Skeletal muscle satellite cell (primary cell): Measurements from ENCODE around the gene SLC22A23.

Experiments
- H3K27me3 ChIP-seq: 2 replicates; pipeline ENCODE4 v1.7.0; 2013; ENCODE audit warnings: low read length; ENCODE audit not compliant: control insufficient read depth, insufficient read depth
- H3K36me3 ChIP-seq: 2 replicates; pipeline ENCODE4 v1.7.0; 2013; ENCODE audit warnings: mild to moderate bottlenecking, control low read depth, low read length; ENCODE audit not compliant: insufficient read depth
- H3K4me1 ChIP-seq: 2 replicates; pipeline ENCODE4 v1.7.0; 2013; ENCODE audit warnings: low read length; ENCODE audit not compliant: control insufficient read depth, insufficient read depth
- H3K4me2 ChIP-seq: 2 replicates; pipeline ENCODE4 v1.7.0; 2013; ENCODE audit warnings: mild to moderate bottlenecking, low read length
- H3K4me3 ChIP-seq: 2 replicates; pipeline ENCODE4 v1.7.0; 2013; ENCODE audit warnings: low read length
- H3K9ac ChIP-seq: 2 replicates; pipeline ENCODE4 v1.7.0; 2013; ENCODE audit warnings: mild to moderate bottlenecking, low read depth, low read length, moderate library complexity
- H3K9me3 ChIP-seq: replicated peaks from 2 replicates; pipeline ENCODE4 v1.7.0; 2013; ENCODE audit warnings: mild to moderate bottlenecking, control low read depth, low read length

The SLC22A23 gene

DNA sequence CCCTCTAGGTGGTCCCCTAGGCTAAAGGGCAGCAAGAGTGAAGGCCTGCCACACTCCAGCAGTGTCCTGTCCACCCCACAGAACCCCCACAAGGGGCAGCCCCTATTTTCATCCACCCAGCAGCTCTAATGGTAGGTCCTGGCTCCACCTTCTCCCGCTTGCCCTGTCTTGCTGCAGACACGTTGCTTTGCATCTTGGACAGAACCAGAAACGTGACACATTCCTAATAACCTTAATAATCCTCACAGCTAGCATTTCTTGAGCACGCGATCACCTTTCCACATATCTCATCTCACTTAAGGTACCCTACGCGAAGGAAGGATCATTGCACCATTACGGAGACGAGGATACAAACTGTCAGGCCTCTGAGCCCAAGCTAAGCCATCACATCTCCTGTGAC lies 11.7 kb upstream of the SLC22A23 start:
- no peak overlapping the region for H3K9ac ChIP-seq

GRCh38 chr6:3467996-3468395 lies 11.1 kb upstream of the SLC22A23 start:
- Histone ChIP-seq H3K9me3 (no peaks in the 10 kb centered on the region), H3K4me2 (no peak overlapping the region), H3K27me3 (no peaks in the 10 kb centered on the region), H3K9ac (no peak overlapping the region), H3K4me3 (no peak overlapping the region), H3K36me3 (no peaks in the 10 kb centered on the region), H3K4me1 (peaks cover 17% of the 10 kb centered on the region)

More for the DNA sequence above, 11.7 kb upstream of the SLC22A23 start:
- no peaks in the 10 kb centered on the region for H3K9me3 ChIP-seq
- no peaks in the 10 kb centered on the region for H3K36me3 ChIP-seq
- H3K27me3 ChIP-seq = no peaks in the 10 kb centered on the region
- H3K4me2 ChIP-seq = no peak overlapping the region
- no peak overlapping the region for H3K4me3 ChIP-seq
- peaks cover 17% of the 10 kb centered on the region for H3K4me1 ChIP-seq

DNA sequence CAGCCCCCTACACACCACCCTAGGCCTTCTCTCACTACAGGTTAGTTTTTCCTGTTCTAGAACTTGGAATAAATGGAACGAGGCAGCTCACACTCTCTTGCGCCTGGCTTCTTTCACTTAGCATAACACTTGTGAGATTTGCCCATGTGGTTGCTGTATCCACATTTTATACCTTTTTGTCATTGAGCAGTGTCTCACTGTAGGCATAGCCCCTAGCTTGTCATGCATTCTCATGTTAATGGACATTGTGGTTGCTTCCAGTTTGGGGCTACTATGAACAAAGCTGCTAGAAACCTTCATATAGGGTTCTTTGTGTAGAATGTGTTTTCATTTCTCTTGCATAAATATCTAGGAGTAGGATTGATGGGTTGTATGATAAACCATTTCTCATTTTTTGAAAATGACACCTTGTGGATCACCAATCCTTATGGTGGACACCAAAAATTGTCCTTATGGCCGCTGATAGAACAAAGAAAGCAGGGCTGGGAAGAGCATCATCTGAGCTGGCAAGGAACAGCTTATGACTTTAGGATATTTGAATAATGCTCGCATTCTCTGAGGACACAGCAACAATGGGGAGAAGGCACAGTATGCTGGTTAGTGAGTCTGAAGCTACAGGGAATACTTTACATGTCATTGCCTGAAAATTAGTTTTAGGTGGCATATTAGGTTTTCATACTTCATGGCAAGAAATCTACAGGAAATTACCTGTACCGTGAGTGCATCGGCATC lies 9.8 kb upstream of the SLC22A23 start:
- Histone ChIP-seq H3K4me2 (no peak overlapping the region), H3K9ac (no peak overlapping the region), H3K9me3 (no peaks in the 10 kb centered on the region), H3K4me3 (no peak overlapping the region), H3K36me3 (no peaks in the 10 kb centered on the region), H3K4me1 (peaks cover 4% of the 10 kb centered on the region), H3K27me3 (no peaks in the 10 kb centered on the region)

DNA sequence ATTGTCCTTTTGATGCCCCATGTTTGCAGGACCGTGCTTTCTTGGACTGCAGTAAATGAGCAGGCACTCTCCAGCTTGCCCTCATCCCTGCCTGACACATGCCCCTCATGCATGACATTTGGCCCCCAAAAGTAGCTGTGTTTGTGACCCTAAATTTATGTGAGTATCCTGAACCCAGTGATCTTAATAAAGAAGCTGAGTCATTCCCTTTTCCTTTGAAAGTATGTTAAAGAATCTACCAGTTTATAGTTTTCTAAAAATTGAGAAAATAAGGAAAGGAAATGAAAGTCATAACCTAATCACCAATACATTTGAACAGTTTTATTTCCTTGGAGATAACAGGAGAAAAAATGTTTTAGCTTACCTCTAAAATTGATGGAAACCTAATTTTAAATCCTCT lies 3.4 kb upstream of the SLC22A23 start:
- Histone ChIP-seq H3K9ac (no peak overlapping the region), H3K9me3 (no peaks in the 10 kb centered on the region), H3K4me3 (no peak overlapping the region), H3K4me1 (peaks cover 20% of the 10 kb centered on the region), H3K4me2 (no peak overlapping the region), H3K27me3 (peaks cover 23% of the 10 kb centered on the region), H3K36me3 (no peaks in the 10 kb centered on the region)

- no peak overlapping the region for H3K4me2 ChIP-seq
- no peaks in the 10 kb centered on the region for H3K9me3 ChIP-seq
- H3K4me1 ChIP-seq = peaks cover 24% of the 10 kb centered on the region
- H3K9ac ChIP-seq = no peak overlapping the region
- H3K4me3 ChIP-seq = no peak overlapping the region
- H3K36me3 ChIP-seq = no peaks in the 10 kb centered on the region
- H3K27me3 ChIP-seq = peaks cover 36% of the 10 kb centered on the region
Observed at GRCh38 chr6:3458706-3459421, 2.0 kb upstream of the SLC22A23 start.

- Histone ChIP-seq H3K4me3 (peak overlapping the region; percentile 69), H3K4me1 (peaks cover 24% of the 10 kb centered on the region), H3K27me3 (peaks cover 43% of the 10 kb centered on the region), H3K4me2 (peak overlapping the region; percentile 88), H3K9me3 (no peaks in the 10 kb centered on the region), H3K36me3 (no peaks in the 10 kb centered on the region), H3K9ac (peak overlapping the region; percentile 35)
Observed at GRCh38 chr6:3457710-3458602, 1.1 kb upstream of the SLC22A23 start.

DNA sequence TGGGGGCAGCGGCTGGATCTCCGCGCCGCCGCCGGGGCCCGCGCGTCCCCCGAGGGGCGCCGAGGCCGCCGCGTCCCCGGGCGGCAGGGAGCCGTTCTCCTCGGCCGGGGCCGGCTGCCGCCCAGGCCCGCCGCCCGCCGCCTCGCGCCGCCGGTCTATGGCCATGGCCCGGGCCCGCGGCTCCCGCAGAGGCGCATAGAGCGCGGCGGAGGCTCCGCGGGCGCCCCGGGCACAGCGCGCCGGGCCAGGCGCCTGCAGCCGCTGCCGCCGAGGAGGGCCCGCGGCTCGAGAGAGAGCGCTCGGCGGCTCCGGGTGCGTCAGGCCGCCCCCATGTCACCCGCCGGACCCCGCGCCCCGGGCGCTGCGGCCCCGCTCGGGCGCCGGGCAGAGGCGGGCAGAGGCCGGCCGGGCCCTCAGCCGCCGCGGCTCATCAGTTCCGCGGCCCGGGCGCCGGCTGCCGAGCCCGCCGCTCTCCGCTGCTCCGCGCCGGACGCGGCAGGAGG lies 404 bp downstream of the SLC22A23 start:
- Histone ChIP-seq H3K4me1 (peaks cover 24% of the 10 kb centered on the region), H3K27me3 (peaks cover 46% of the 10 kb centered on the region), H3K9me3 (no peaks in the 10 kb centered on the region), H3K4me2 (peak overlapping the region; percentile 97), H3K36me3 (no peaks in the 10 kb centered on the region), H3K4me3 (peak overlapping the region; percentile 76), H3K9ac (peak overlapping the region; percentile 68)

DNA sequence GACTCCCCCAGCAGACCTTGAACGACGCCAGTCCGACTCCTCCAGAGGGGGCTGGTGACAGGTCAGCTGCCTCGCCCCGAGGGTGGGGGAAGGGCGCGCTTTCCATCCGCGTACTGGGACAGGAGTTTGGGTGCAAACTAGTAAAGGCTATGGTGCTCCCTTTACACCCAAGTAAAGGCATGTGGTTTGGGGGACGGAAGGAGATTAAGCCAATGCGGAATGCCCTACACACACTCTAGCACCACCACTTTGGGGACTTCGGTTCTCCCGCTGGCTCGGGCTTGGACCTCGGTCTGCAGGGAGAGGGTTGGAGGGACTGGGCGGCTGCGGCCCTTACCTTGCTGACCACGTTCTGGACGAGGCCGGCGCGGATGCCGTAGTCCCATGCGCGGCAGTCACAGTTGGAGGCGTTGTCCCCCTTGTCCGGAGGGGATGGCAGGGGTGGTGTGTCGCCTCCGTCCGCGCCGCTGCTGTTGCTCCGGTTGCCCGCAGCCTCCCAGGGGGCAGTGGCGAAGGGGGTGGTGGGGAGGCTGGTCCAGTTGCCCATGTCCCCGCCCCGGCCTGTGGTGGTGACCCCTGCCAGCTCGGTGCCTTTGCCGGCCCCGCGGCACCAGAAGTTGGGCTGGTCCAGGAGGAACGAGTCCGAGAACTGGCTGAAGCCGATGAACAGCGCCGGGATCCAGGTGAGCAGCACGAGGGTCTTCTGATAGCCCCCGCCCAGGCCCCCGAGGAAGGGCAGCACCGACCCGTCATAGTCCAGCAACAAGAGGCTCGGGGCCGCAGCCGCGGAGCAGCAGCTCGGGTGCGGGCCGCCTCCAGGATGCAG lies 1.1 kb downstream of the SLC22A23 start:
- no peaks in the 10 kb centered on the region for H3K9me3 ChIP-seq
- H3K36me3 ChIP-seq = no peaks in the 10 kb centered on the region
- peaks cover 48% of the 10 kb centered on the region for H3K27me3 ChIP-seq
- peaks cover 24% of the 10 kb centered on the region for H3K4me1 ChIP-seq
- peak overlapping the region; percentile 76 for H3K4me3 ChIP-seq
- H3K9ac ChIP-seq = peak overlapping the region; percentile 68
- H3K4me2 ChIP-seq = peak overlapping the region; percentile 97

- Histone ChIP-seq H3K4me1 (peaks cover 22% of the 10 kb centered on the region), H3K9me3 (no peaks in the 10 kb centered on the region), H3K9ac (peak overlapping the region; percentile 68), H3K36me3 (no peaks in the 10 kb centered on the region), H3K27me3 (peaks cover 49% of the 10 kb centered on the region), H3K4me3 (peak overlapping the region; percentile 76), H3K4me2 (peak overlapping the region; percentile 97)
Observed at GRCh38 chr6:3455147-3455568, 1.7 kb downstream of the SLC22A23 start.

DNA sequence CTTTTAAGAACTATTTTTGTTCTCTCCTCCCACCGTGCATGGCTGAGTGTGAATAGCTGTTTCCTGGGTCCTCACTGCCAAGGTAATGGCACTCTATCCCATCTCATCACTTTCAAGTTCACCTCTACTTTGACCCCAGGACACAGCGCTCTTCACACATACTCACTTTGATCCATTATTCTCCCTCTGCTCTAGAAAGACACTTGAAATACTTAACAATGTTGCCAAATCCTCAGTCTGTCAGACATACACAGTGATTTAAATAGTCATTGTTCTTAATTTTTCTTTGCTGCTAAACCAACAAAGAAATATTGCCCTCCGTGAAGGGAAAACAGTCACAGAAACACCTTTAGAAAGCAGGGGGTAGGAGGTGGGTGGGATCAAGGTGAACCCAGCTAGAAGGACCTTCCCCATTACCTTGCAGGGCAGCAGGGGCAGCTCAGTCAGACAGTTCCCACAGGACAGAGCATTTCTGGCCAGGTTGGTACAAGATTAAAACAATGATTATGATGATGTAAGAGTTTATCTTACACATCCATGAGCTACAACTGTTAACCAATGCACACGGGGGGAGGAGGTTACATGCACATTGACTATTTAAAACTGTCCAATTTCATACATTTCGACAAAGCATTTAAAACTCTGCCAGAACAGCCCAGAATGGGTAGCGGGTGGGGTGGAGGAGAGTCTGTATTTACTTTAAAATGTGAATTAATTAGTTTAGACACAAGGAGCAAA lies 2.4 kb downstream of the SLC22A23 start:
- Histone ChIP-seq H3K9me3 (no peaks in the 10 kb centered on the region), H3K4me2 (peak overlapping the region; percentile 97), H3K4me1 (peaks cover 20% of the 10 kb centered on the region), H3K9ac (no peak overlapping the region), H3K27me3 (peaks cover 45% of the 10 kb centered on the region), H3K4me3 (peak overlapping the region; percentile 76), H3K36me3 (no peaks in the 10 kb centered on the region)
